Activated CD4-positive, alpha-beta T cell treated with anti-CD3 and anti-CD28 coated beads, Interleukin-2, amount 50 U/mL, for 24 hours (primary cell): Measurements from ENCODE around the gene LILRA5.
"Not testable (repeated sequence)": the region's sequence is repeated elsewhere in the genome, so short reads cannot be mapped to it uniquely, and the experiment has no call there.

Experiments
- DNase-seq, 2 donors: peaks; one replicate each; pipeline ENCODE4 v3.0.0-alpha.2; 2020; ENCODE audit warnings: low read depth in 1 of 2, low spot score in 1 of 2

LILRA5 gene

GRCh38 chr19:54277111-54277615 lies 35.8 kb downstream of the LILRA5 start:
- not testable (repeated sequence) for DNase-seq

- no peak for DNase-seq
Measured at GRCh38 chr19:54275951-54276350, 37.0 kb downstream of the LILRA5 start.

- not testable (repeated sequence) for DNase-seq
Measured at GRCh38 chr19:54274516-54274915, 38.5 kb downstream of the LILRA5 start.

GRCh38 chr19:54273821-54274220 lies 39.1 kb downstream of the LILRA5 start:
- DNase-seq = no peak

- not testable (repeated sequence) for DNase-seq
Measured at GRCh38 chr19:54272181-54272580, 40.8 kb downstream of the LILRA5 start.

- not testable (repeated sequence) for DNase-seq
Measured at GRCh38 chr19:54271587-54271986, 41.4 kb downstream of the LILRA5 start.

GRCh38 chr19:54271106-54271505 lies 41.9 kb downstream of the LILRA5 start:
- DNase-seq = no peak

GRCh38 chr19:54268936-54269335 lies 44.0 kb downstream of the LILRA5 start:
- no peak for DNase-seq

GRCh38 chr19:54266133-54266532 lies 46.8 kb downstream of the LILRA5 start:
- peak; percentile 39 to 63 for DNase-seq

- no peak for DNase-seq
Measured at GRCh38 chr19:54262470-54262869, 50.5 kb downstream of the LILRA5 start.

- no peak for DNase-seq
Measured at GRCh38 chr19:54262066-54262465, 50.9 kb downstream of the LILRA5 start.

- no peak for DNase-seq
Measured at GRCh38 chr19:54257116-54257480, 55.9 kb downstream of the LILRA5 start, which contains the start of gene LILRB5. Gene LILRB5 (minus strand): TSS chr19:54257273. CDS start chr19:54257193, 80 bp downstream.
